HL-60 (cell line): ENCODE results near the gene XPC.

Experiments
- DNase-seq, 2 experiments: peaks; one replicate each; pipeline ENCODE4 v3.0.0-alpha.2; 2010 to 2020; ENCODE audit warnings: low read depth in 1 of 2, low spot score in 1 of 2
- H3K27ac ChIP-seq: fragments of 250-450 bp; sonication (Bioruptor Pico); replicated peaks from 2 replicates; pipeline ENCODE4 v1.5.1; 2020; ENCODE audit warnings: mild to moderate bottlenecking, moderate library complexity
- H3K27me3 ChIP-seq: fragments of 250-450 bp; sonication (Bioruptor Pico); 2 replicates; pipeline ENCODE4 v1.5.1; 2021; ENCODE audit warnings: mild to moderate bottlenecking, moderate library complexity; ENCODE audit not compliant: insufficient read depth, poor library complexity, severe bottlenecking
- H3K4me3 ChIP-seq: replicated peaks from 2 replicates; pipeline ENCODE4 v1.5.1; 2011; ENCODE audit warnings: mild to moderate bottlenecking, control low read depth, low read length; ENCODE audit not compliant: insufficient read depth
- CTCF ChIP-seq: IDR thresholded peaks from one replicate; pipeline ENCODE4 v1.5.1; 2011; ENCODE audit warnings: low read length, control low read depth, inconsistent platforms; ENCODE audit not compliant: insufficient read depth
- GABPA ChIP-seq: IDR thresholded peaks from 2 replicates; pipeline ENCODE4 v1.6.1; 2012; ENCODE audit warnings: low read depth
- POLR2AphosphoS5 ChIP-seq: IDR thresholded peaks from 2 replicates; pipeline ENCODE4 v1.6.1; 2012; ENCODE audit warnings: low read depth
- REST ChIP-seq: IDR thresholded peaks from 2 replicates; pipeline ENCODE4 v1.6.1; 2012; ENCODE audit warnings: low read depth; ENCODE audit not compliant: insufficient replicate concordance
- SPI1 ChIP-seq: IDR thresholded peaks from 2 replicates; pipeline ENCODE4 v1.6.1; 2012; ENCODE audit warnings: low read depth, mild to moderate bottlenecking, borderline replicate concordance

Gene XPC

GRCh38 chr3:14096742-14097141, 81.7 kb downstream of the XPC start:
- Histone ChIP-seq H3K4me3 (no peak overlapping the region), H3K27ac (no peak overlapping the region), H3K27me3 (peaks cover under 1% of the 10 kb centered on the region)
- no peak for TF ChIP-seq SPI1
- no peak for TF ChIP-seq CTCF
- no peak for TF ChIP-seq GABPA
- TF ChIP-seq POLR2AphosphoS5, result no peak
- TF ChIP-seq REST, result no peak
- DNase-seq, result no peak
